Neural progenitor cell (in vitro differentiated cells): Measurements from ENCODE around the gene NME5. TPM values are rescaled to one million over a fixed set of nuclear protein-coding genes. Genes with fewer than 3 reads are reported as not detected.
"Not testable (repeated sequence)": the region's sequence is repeated elsewhere in the genome, so short reads cannot be mapped to it uniquely, and the experiment has no call there.

Experiments
- DNase-seq: peaks from one replicate; pipeline ENCODE4 v3.0.0-alpha.2; 2016; ENCODE audit warnings: low spot score
- H2AFZ ChIP-seq: fragments of 200-600 bp; sonication (generic); replicated peaks from 2 replicates; pipeline ENCODE4 v1.6.1; 2016; ENCODE audit warnings: antibody characterized with exemption
- H3F3A ChIP-seq: fragments of 200-600 bp; sonication (generic); 2 replicates; pipeline ENCODE4 v1.6.1; 2016; ENCODE audit warnings: antibody characterized with exemption, low read depth
- H3K27ac ChIP-seq: fragments of 200-600 bp; sonication (generic); 2 replicates; pipeline ENCODE4 v1.5.1; 2016; ENCODE audit warnings: mild to moderate bottlenecking
- H3K27me3 ChIP-seq: fragments of 200-600 bp; sonication (generic); 2 replicates; pipeline ENCODE4 v1.6.1; 2016; ENCODE audit warnings: mild to moderate bottlenecking, moderate library complexity
- H3K36me3 ChIP-seq: fragments of 200-600 bp; sonication (generic); 2 replicates; pipeline ENCODE4 v1.5.1; 2016
- H3K4me1 ChIP-seq: fragments of 200-600 bp; sonication (generic); 2 replicates; pipeline ENCODE4 v1.6.1; 2016; ENCODE audit warnings: mixed run types
- H3K4me2 ChIP-seq: fragments of 200-600 bp; sonication (generic); 2 replicates; pipeline ENCODE4 v1.6.1; 2016
- H3K4me3 ChIP-seq: fragments of 200-600 bp; sonication (generic); 2 replicates; pipeline ENCODE4 v1.5.1; 2016
- H3K79me2 ChIP-seq: fragments of 200-600 bp; sonication (generic); 2 replicates; pipeline ENCODE4 v1.6.1; 2016; ENCODE audit warnings: low read depth
- H3K9ac ChIP-seq: fragments of 200-600 bp; sonication (generic); 2 replicates; pipeline ENCODE4 v1.6.1; 2016
- H3K9me3 ChIP-seq: fragments of 200-600 bp; sonication (generic); 2 replicates; pipeline ENCODE4 v1.5.1; 2016; ENCODE audit warnings: low read depth
- H4K20me1 ChIP-seq: fragments of 200-600 bp; sonication (generic); 2 replicates; pipeline ENCODE4 v1.6.1; 2016; ENCODE audit warnings: low read depth
- H3K27ac Mint-ChIP-seq: 3 replicates; pipeline ENCODE4 v1.8.0; 2021; ENCODE audit warnings: mixed read lengths
- H3K27me3 Mint-ChIP-seq: 2 replicates; pipeline ENCODE4 v1.8.0; 2022; ENCODE audit warnings: low read depth, mild to moderate bottlenecking, inconsistent platforms, moderate library complexity, mixed read lengths; ENCODE audit not compliant: insufficient read depth
- H3K36me3 Mint-ChIP-seq: 3 replicates; pipeline ENCODE4 v1.8.0; 2021; ENCODE audit warnings: mixed read lengths
- H3K4me1 Mint-ChIP-seq: 3 replicates; pipeline ENCODE4 v1.8.0; 2021; ENCODE audit warnings: mixed read lengths
- H3K4me3 Mint-ChIP-seq: 3 replicates; pipeline ENCODE4 v1.8.0; 2021; ENCODE audit warnings: mild to moderate bottlenecking, moderate library complexity, mixed read lengths
- H3K9me3 Mint-ChIP-seq: 3 replicates; pipeline ENCODE4 v1.8.0; 2020; ENCODE audit warnings: mixed read lengths
- EZH2 ChIP-seq: fragments of 200-600 bp; sonication (generic); IDR thresholded peaks from 2 replicates; pipeline ENCODE4 v1.6.1; 2017; ENCODE audit warnings: antibody characterized with exemption, mild to moderate bottlenecking, moderate library complexity
- EZH2phosphoT487 ChIP-seq: fragments of 200-600 bp; sonication (generic); IDR thresholded peaks from 2 replicates; pipeline ENCODE4 v1.6.1; 2017; ENCODE audit warnings: antibody characterized with exemption
- total RNA-seq: library from RNA; depleted of rRNA; stranded (reverse); fragments of >200 nt; gene quantifications from 2 replicates; pipeline ENCODE4 v1.2.3, GENCODE V29; 2015; ENCODE audit warnings: low replicate concordance
- TF ChIP-seq, protein P1 (sequence below): fragments of 200-600 bp; sonication (generic); IDR thresholded peaks from 2 replicates; pipeline ENCODE4 v1.5.1; 2017; ENCODE audit warnings: antibody characterized with exemption, mild to moderate bottlenecking

Gene NME5
- total RNA-seq, 1 donor from 2014 or later, result 8.0 TPM

DNA sequence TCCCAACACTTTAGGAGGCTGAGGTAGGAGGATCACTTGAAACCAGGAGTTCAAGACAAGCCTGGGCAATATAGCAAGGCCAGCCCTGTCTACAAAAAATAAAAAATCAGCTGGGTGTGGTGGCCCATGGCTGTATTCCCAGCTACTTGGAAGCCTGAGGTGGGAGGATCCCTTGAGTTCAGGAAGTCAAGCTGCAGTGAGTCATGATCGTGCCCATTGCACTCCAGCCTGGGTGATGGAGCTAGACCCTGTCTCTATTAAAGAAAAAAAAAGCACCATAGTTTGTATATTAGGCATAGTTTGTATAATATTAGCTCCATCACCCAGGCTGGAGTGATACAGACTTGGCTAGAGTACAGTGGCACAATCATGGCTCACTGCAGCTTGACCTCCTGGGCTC, 9.6 kb upstream of the NME5 start:
- H3K4me3 ChIP-seq, result no peak overlapping the region
- no peaks in the 10 kb centered on the region for H3K27me3 Mint-ChIP-seq
- no peak overlapping the region for H3K9ac ChIP-seq
- no peak overlapping the region for H3K4me3 Mint-ChIP-seq
- H3F3A ChIP-seq, result no peaks in the 10 kb centered on the region
- no peaks in the 10 kb centered on the region for H3K27me3 ChIP-seq
- no peaks in the 10 kb centered on the region for H3K36me3 Mint-ChIP-seq
- no peak overlapping the region for H3K27ac Mint-ChIP-seq
- H4K20me1 ChIP-seq, result no peaks in the 10 kb centered on the region
- H3K4me2 ChIP-seq, result no peak overlapping the region
- no peaks in the 10 kb centered on the region for H3K4me1 Mint-ChIP-seq
- no peaks in the 10 kb centered on the region for H3K9me3 Mint-ChIP-seq
- no peak overlapping the region for H2AFZ ChIP-seq
- H3K4me1 ChIP-seq, result no peaks in the 10 kb centered on the region
- H3K27ac ChIP-seq, result no peak overlapping the region
- H3K36me3 ChIP-seq, result no peaks in the 10 kb centered on the region
- DNase-seq, result no peak
- H3K79me2 ChIP-seq, result no peaks in the 10 kb centered on the region
- TF ChIP-seq EZH2, result no peak
- TF ChIP-seq, protein P1, sequence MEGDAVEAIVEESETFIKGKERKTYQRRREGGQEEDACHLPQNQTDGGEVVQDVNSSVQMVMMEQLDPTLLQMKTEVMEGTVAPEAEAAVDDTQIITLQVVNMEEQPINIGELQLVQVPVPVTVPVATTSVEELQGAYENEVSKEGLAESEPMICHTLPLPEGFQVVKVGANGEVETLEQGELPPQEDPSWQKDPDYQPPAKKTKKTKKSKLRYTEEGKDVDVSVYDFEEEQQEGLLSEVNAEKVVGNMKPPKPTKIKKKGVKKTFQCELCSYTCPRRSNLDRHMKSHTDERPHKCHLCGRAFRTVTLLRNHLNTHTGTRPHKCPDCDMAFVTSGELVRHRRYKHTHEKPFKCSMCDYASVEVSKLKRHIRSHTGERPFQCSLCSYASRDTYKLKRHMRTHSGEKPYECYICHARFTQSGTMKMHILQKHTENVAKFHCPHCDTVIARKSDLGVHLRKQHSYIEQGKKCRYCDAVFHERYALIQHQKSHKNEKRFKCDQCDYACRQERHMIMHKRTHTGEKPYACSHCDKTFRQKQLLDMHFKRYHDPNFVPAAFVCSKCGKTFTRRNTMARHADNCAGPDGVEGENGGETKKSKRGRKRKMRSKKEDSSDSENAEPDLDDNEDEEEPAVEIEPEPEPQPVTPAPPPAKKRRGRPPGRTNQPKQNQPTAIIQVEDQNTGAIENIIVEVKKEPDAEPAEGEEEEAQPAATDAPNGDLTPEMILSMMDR, result no peak
- no peak for TF ChIP-seq EZH2phosphoT487
- H3K9me3 ChIP-seq, result no peaks in the 10 kb centered on the region

DNA sequence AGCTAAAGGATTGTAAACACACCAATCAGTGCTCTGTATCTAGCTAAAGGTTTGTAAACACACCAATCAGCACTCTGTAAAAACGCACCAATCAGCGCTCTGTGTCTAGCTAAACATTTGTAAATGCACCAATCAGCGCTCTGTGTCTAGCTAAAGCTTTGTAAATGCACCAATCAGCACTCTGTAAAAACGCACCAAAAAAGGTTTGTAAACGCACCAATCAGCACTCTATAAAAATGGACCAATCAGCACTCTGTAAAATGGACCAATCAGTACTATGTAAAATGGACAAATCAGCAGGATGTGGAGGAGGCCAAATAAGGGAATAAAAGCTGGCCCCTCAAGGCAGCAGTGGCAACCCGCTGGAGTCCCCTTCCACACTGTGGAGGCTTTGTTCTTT, 4.3 kb upstream of the NME5 start:
- H2AFZ ChIP-seq, H3K9me3 Mint-ChIP-seq, H3K27ac ChIP-seq, DNase-seq, H3F3A ChIP-seq, H3K36me3 Mint-ChIP-seq, H3K9ac ChIP-seq, H3K4me1 Mint-ChIP-seq, H3K4me3 Mint-ChIP-seq, H3K9me3 ChIP-seq, H3K27ac Mint-ChIP-seq, H3K27me3 ChIP-seq, H3K27me3 Mint-ChIP-seq, H3K4me2 ChIP-seq, H4K20me1 ChIP-seq, H3K4me1 ChIP-seq, H3K36me3 ChIP-seq, H3K79me2 ChIP-seq, H3K4me3 ChIP-seq: not testable (repeated sequence)

DNA sequence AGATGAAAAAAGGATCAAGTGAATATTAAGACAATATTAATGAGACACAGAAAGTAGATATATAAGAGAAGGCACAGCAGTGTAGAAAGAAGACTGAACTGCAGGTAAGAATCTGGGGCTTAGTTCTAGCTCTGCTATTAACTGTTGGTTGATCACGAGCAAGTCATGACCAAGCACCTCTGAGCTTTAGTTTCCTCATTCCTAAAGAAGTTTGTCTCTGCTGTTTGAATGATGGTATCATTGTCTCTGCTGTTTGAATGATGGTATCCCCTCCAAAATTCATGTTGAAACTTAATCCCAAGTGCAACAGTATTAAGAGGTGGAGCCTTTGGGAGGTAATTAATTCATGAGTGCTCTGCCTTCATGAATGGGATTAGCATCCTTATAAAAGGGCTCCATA, 2.5 kb upstream of the NME5 start:
- no peak overlapping the region for H3K9ac ChIP-seq
- TF ChIP-seq, protein P1, result no peak
- no peak for TF ChIP-seq EZH2
- TF ChIP-seq EZH2phosphoT487, result no peak
- no peak overlapping the region for H3K4me3 Mint-ChIP-seq

DNA sequence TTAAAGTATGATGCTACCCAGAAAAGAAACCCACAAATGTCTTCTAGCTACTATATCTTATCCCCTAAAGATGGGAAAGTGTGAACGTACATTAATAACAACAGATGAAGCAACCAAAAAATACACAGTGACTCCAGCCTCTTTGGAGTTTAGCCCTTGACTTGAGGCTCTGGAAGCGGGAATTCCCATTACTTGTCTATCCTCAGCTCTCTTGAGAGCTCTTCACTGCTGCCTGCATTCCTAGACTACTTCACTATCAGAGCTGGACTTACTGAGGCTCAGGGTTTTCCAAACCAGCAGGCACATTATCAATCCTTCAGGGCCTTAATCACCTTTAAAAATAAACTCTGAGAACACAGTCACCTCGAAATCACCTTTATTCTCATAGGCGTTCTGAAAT, 1.0 kb upstream of the NME5 start:
- no peak for TF ChIP-seq EZH2
- TF ChIP-seq EZH2phosphoT487, result no peak
- TF ChIP-seq, protein P1, result no peak
- no peaks in the 10 kb centered on the region for H4K20me1 ChIP-seq
- Mint-ChIP-seq H3K9me3 (no peaks in the 10 kb centered on the region), H3K27me3 (no peaks in the 10 kb centered on the region), H3K36me3 (no peaks in the 10 kb centered on the region), H3K4me1 (peaks cover 6% of the 10 kb centered on the region), H3K27ac (no peak overlapping the region), H3K4me3 (peak overlapping the region; percentile 21)
- H3K4me2 ChIP-seq, result no peak overlapping the region
- H3K4me1 ChIP-seq, result peaks cover 4% of the 10 kb centered on the region
- no peak for DNase-seq
- no peaks in the 10 kb centered on the region for H3F3A ChIP-seq
- H3K36me3 ChIP-seq, result no peaks in the 10 kb centered on the region
- H3K79me2 ChIP-seq, result no peaks in the 10 kb centered on the region
- H3K9me3 ChIP-seq, result no peaks in the 10 kb centered on the region
- no peak overlapping the region for H3K9ac ChIP-seq
- H2AFZ ChIP-seq, result peak overlapping the region; percentile 97
- no peak overlapping the region for H3K4me3 ChIP-seq
- H3K27me3 ChIP-seq, result no peaks in the 10 kb centered on the region
- no peak overlapping the region for H3K27ac ChIP-seq

More for the DNA sequence above, 2.5 kb upstream of the NME5 start:
- Mint-ChIP-seq H3K27me3 (no peaks in the 10 kb centered on the region), H3K9me3 (no peaks in the 10 kb centered on the region), H3K4me1 (peaks cover 6% of the 10 kb centered on the region), H3K36me3 (no peaks in the 10 kb centered on the region), H3K27ac (peak overlapping the region; percentile 66)
- H3K27me3 ChIP-seq, result no peaks in the 10 kb centered on the region
- no peaks in the 10 kb centered on the region for H4K20me1 ChIP-seq
- no peak overlapping the region for H2AFZ ChIP-seq
- DNase-seq, result no peak
- no peaks in the 10 kb centered on the region for H3K79me2 ChIP-seq
- no peak overlapping the region for H3K27ac ChIP-seq
- H3K4me1 ChIP-seq, result peaks cover 4% of the 10 kb centered on the region
- H3K4me2 ChIP-seq, result no peak overlapping the region
- no peaks in the 10 kb centered on the region for H3F3A ChIP-seq
- no peaks in the 10 kb centered on the region for H3K36me3 ChIP-seq
- no peaks in the 10 kb centered on the region for H3K9me3 ChIP-seq
- no peak overlapping the region for H3K4me3 ChIP-seq
